ENCODE data around the gene ARHGAP15. TPM values are rescaled to one million over a fixed set of nuclear protein-coding genes. Genes with fewer than 3 reads are reported as not detected.
A peak's percentile ranks its signal among the peaks of the same experiment; 100 is the strongest.

ARHGAP15 gene
- total and polyA plus RNA-seq, 2 experiments from 2014 or later, result 0.26 TPM; not detected in 1

GRCh38 chr2:143726151-143726845 lies 597.1 kb downstream of the ARHGAP15 start (continued):
- TF ChIP-seq, protein P1, sequence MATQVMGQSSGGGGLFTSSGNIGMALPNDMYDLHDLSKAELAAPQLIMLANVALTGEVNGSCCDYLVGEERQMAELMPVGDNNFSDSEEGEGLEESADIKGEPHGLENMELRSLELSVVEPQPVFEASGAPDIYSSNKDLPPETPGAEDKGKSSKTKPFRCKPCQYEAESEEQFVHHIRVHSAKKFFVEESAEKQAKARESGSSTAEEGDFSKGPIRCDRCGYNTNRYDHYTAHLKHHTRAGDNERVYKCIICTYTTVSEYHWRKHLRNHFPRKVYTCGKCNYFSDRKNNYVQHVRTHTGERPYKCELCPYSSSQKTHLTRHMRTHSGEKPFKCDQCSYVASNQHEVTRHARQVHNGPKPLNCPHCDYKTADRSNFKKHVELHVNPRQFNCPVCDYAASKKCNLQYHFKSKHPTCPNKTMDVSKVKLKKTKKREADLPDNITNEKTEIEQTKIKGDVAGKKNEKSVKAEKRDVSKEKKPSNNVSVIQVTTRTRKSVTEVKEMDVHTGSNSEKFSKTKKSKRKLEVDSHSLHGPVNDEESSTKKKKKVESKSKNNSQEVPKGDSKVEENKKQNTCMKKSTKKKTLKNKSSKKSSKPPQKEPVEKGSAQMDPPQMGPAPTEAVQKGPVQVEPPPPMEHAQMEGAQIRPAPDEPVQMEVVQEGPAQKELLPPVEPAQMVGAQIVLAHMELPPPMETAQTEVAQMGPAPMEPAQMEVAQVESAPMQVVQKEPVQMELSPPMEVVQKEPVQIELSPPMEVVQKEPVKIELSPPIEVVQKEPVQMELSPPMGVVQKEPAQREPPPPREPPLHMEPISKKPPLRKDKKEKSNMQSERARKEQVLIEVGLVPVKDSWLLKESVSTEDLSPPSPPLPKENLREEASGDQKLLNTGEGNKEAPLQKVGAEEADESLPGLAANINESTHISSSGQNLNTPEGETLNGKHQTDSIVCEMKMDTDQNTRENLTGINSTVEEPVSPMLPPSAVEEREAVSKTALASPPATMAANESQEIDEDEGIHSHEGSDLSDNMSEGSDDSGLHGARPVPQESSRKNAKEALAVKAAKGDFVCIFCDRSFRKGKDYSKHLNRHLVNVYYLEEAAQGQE (IDR thresholded peaks at IDR 0.05; ENCODE audit: unreplicated experiment), result no peak
- TF ChIP-seq ZNF331 (CRISPR knock-in tag; IDR thresholded peaks at IDR 0.05; ENCODE audit: low read depth) (no peak), POLR2AphosphoS5 (IDR thresholded peaks at IDR 0.05; ENCODE audit: low read depth) (no peak)

- DNase-seq (ENCODE audit: low spot score) (no peak), ATAC-seq (no peak)
- Histone ChIP-seq H3K4me2 (no peak overlapping the region), H3K79me2 (replicated peaks; ENCODE audit: insufficient read depth) (no peaks in the 10 kb centered on the region), H2AFZ (0 out of 2 replicates have a peak overlapping the region, but pooled peaks have one; percentile 38), H3K36me3 (ENCODE audit: insufficient read depth) (no peaks in the 10 kb centered on the region), H3F3A (replicated peaks; ENCODE audit: low read depth) (no peaks in the 10 kb centered on the region), H3K4me1 (ENCODE audit: insufficient read depth) (peaks cover 24% of the 10 kb centered on the region), H3K9me2 (ENCODE audit: insufficient read depth) (no peaks in the 10 kb centered on the region), H3K4me3 (no peak overlapping the region), H3K27ac (ENCODE audit: low read depth) (no peak overlapping the region), H4K20me1 (replicated peaks; ENCODE audit: insufficient read depth) (no peaks in the 10 kb centered on the region), H3K27me3 (ENCODE audit: insufficient read depth) (no peaks in the 10 kb centered on the region)
- no peaks in the 10 kb centered on the region for H3K9me3 Mint-ChIP-seq
- TF ChIP-seq JUNB (IDR thresholded peaks at IDR 0.05; ENCODE audit: unreplicated experiment), result no peak
- TF ChIP-seq EZH2phosphoT487 (IDR thresholded peaks at IDR 0.05; ENCODE audit: unreplicated experiment), result no peak
- H3K27me3 Mint-ChIP-seq (ENCODE audit: insufficient read depth, low read depth, poor library complexity), result peaks cover 2% of the 10 kb centered on the region
- H3K36me3 Mint-ChIP-seq (ENCODE audit: low read depth), result no peaks in the 10 kb centered on the region
- H3K4me3 Mint-ChIP-seq, result no peak overlapping the region
- H3K4me1 Mint-ChIP-seq, result peaks cover 9% of the 10 kb centered on the region; the same call in 2 of the 3 replicates
- H3K27ac Mint-ChIP-seq, result no peak overlapping the region
These were observed 599.3 kb downstream of the ARHGAP15 start for GRCh38 chr2:143728498-143728897.

GRCh38 chr2:143729296-143729814 lies 600.1 kb downstream of the ARHGAP15 start:
- no peak for DNase-seq (ENCODE audit: low spot score)
- H3K4me1 Mint-ChIP-seq, result peaks cover 10% of the 10 kb centered on the region; the same call in 2 of the 3 replicates
- H3K36me3 Mint-ChIP-seq (ENCODE audit: low read depth), result no peaks in the 10 kb centered on the region
- H3K27ac Mint-ChIP-seq, result no peak overlapping the region
- H3K27me3 Mint-ChIP-seq (ENCODE audit: insufficient read depth, low read depth, poor library complexity), result peaks cover 3% of the 10 kb centered on the region
- no peaks in the 10 kb centered on the region for H3K36me3 ChIP-seq (ENCODE audit: insufficient read depth)
- no peaks in the 10 kb centered on the region for H4K20me1 ChIP-seq (replicated peaks; ENCODE audit: insufficient read depth)
- no peak overlapping the region for H3K4me3 ChIP-seq
- H2AFZ ChIP-seq, result peak overlapping the region; percentile 20
- no peak overlapping the region for H3K4me2 ChIP-seq
- no peaks in the 10 kb centered on the region for H3K9me3 Mint-ChIP-seq
- peaks cover 24% of the 10 kb centered on the region for H3K4me1 ChIP-seq (ENCODE audit: insufficient read depth)
- no peak overlapping the region for H3K4me3 Mint-ChIP-seq
- no peaks in the 10 kb centered on the region for H3K9me2 ChIP-seq (ENCODE audit: insufficient read depth)
- H3K27me3 ChIP-seq (ENCODE audit: insufficient read depth), result no peaks in the 10 kb centered on the region
- no peak overlapping the region for H3K27ac ChIP-seq (ENCODE audit: low read depth)
- H3F3A ChIP-seq (replicated peaks; ENCODE audit: low read depth), result no peaks in the 10 kb centered on the region
- H3K79me2 ChIP-seq (replicated peaks; ENCODE audit: insufficient read depth), result no peaks in the 10 kb centered on the region
- ATAC-seq, result no peak
- no peak for TF ChIP-seq STAT1 (IDR thresholded peaks at IDR 0.05; ENCODE audit: unreplicated experiment)
- no peak for TF ChIP-seq NANOG (IDR thresholded peaks at IDR 0.05; ENCODE audit: borderline replicate concordance)
- no peak for TF ChIP-seq EZH2 (IDR thresholded peaks at IDR 0.05; ENCODE audit: low read depth, unreplicated experiment)
- TF ChIP-seq, protein P2, sequence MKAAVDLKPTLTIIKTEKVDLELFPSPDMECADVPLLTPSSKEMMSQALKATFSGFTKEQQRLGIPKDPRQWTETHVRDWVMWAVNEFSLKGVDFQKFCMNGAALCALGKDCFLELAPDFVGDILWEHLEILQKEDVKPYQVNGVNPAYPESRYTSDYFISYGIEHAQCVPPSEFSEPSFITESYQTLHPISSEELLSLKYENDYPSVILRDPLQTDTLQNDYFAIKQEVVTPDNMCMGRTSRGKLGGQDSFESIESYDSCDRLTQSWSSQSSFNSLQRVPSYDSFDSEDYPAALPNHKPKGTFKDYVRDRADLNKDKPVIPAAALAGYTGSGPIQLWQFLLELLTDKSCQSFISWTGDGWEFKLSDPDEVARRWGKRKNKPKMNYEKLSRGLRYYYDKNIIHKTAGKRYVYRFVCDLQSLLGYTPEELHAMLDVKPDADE (IDR thresholded peaks at IDR 0.05), result no peak
- no peak for TF ChIP-seq CREB1 (CRISPR knock-in tag; IDR thresholded peaks at IDR 0.05; ENCODE audit: low read depth)
- TF ChIP-seq ZNF331 (CRISPR knock-in tag; IDR thresholded peaks at IDR 0.05; ENCODE audit: low read depth), result no peak
- TF ChIP-seq, protein P3, sequence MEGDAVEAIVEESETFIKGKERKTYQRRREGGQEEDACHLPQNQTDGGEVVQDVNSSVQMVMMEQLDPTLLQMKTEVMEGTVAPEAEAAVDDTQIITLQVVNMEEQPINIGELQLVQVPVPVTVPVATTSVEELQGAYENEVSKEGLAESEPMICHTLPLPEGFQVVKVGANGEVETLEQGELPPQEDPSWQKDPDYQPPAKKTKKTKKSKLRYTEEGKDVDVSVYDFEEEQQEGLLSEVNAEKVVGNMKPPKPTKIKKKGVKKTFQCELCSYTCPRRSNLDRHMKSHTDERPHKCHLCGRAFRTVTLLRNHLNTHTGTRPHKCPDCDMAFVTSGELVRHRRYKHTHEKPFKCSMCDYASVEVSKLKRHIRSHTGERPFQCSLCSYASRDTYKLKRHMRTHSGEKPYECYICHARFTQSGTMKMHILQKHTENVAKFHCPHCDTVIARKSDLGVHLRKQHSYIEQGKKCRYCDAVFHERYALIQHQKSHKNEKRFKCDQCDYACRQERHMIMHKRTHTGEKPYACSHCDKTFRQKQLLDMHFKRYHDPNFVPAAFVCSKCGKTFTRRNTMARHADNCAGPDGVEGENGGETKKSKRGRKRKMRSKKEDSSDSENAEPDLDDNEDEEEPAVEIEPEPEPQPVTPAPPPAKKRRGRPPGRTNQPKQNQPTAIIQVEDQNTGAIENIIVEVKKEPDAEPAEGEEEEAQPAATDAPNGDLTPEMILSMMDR (conservative IDR thresholded peaks at IDR 0.05; ENCODE audit: low read depth in 2 of 2), result no peak
- no peak for TF ChIP-seq POLR2AphosphoS5 (IDR thresholded peaks at IDR 0.05; ENCODE audit: low read depth)

All from GM23338 (cell line).